SK-MEL-5 (cell line): ENCODE data around the gene MYOG. TPM values are rescaled to one million over a fixed set of nuclear protein-coding genes. Genes with fewer than 3 reads are reported as not detected.

Source experiments
- DNase-seq: peaks from one replicate; pipeline ENCODE4 v3.0.0-alpha.2; 2016; ENCODE audit warnings: low read depth, low spot score
- in situ Hi-C: cut with HindIII; loops from 2 replicates; pipeline ENCODE4 v1.10.0; 2016; ENCODE audit warnings: low sequenced_read_pairs, high pct_unique_total_duplicates, low pct_unique_long_range_greater_than_20kb
- polyA plus RNA-seq, 2 experiments: library from polyadenylated mRNA; depleted of rRNA; stranded (reverse); fragments of >200 nt; gene quantifications; 2 replicates each; pipeline ENCODE4 v1.2.3, GENCODE V29; 2015
- total RNA-seq: library from RNA; depleted of rRNA; stranded (reverse); fragments of >200 nt; shearing (Covaris generic); gene quantifications from 2 replicates; pipeline ENCODE4 v1.2.3, GENCODE V29; 2014; rRNA removed

Gene MYOG
- not detected in 2 replicates for total RNA-seq
- not detected in 2 replicates for polyA plus RNA-seq (2015; cell fraction: cytosol; rRNA removed)
- not detected in 2 replicates for polyA plus RNA-seq (2015; cell fraction: nucleus; rRNA removed)

DNA sequence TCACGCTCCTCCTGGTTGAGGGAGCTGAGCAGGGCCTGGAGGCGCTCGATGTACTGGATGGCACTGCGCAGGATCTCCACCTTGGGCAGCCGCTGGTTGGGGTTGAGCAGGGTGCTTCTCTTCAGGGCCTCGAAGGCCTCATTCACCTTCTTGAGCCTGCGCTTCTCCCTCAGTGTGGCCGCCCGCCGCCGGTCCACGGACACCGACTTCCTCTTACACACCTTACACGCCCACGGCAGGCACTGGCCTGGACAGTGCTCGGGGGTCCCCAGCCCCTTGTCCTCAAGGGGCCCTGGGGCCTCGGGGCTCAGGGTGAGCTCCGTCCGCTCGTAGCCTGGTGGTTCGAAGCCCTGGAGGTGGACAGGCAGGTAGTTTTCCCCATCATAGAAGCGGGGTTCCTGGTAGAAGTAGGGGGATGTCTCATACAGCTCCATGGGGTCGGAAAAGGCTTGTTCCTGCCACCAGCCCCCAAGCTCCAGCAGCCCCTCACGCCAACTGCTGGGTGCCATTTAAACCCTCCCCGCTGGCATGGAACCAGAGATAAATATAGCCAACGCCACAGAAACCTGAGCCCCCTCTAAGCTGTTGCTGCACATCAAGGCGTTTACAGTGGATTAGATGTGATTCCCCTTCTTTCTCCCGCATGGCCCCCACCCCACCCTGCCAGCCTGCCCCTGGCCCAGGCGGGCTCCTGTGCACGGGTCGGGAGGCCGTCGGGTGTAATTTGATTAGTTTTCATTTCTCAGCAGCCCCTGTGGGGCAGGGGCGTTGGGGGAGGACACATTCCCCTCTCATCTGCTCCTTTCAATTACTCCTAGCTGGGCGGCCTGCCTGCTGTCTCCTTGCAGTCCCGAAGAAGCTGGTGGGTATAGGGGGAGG is at the start of gene MYOG:
Gene MYOG, minus strand, starts transcription at position 485 of the 879 bp plus-strand sequence. Its CDS starts 51 bp downstream, at position 434.
- in situ Hi-C loops: no loop called here
- no peak for DNase-seq

DNA sequence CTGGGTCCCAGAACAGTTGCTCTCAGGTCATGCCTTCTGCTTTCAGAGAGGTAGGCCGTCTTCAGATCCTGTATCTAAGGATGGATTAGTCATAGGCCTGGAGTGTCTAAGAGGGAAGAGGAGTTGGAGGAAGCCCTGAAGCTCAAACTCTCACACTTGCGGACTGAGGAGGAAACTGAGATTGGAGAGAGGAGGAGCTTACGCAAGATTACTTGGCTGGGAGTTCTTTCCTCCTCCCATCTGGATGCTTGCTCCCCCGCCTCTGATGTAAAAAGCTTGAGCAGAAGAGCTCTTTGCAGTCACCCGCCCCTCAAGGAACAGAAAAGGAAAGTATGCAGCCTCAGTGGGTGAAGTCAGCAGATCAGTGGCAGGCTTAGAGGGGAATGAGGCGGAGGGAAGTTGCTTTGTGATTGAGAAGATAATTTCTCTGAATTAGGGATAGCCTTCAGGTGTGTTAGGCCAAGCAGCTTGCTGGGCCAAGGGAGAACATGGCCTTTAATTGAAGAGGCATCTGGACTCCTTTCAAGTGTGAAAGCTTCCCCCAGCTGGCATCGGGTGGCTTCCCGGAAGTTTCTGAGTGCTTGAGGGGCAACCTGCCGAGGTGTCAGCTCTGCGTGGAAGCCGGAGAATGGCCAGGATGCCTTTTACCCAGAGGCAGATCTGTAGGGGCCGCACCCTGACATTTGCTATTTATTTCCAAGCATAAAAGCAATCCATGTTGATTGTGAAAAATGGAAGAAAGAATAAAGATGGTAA is 48.3 kb upstream of the MYOG start:
- in situ Hi-C loops: no loop called here
- no peak for DNase-seq

DNA sequence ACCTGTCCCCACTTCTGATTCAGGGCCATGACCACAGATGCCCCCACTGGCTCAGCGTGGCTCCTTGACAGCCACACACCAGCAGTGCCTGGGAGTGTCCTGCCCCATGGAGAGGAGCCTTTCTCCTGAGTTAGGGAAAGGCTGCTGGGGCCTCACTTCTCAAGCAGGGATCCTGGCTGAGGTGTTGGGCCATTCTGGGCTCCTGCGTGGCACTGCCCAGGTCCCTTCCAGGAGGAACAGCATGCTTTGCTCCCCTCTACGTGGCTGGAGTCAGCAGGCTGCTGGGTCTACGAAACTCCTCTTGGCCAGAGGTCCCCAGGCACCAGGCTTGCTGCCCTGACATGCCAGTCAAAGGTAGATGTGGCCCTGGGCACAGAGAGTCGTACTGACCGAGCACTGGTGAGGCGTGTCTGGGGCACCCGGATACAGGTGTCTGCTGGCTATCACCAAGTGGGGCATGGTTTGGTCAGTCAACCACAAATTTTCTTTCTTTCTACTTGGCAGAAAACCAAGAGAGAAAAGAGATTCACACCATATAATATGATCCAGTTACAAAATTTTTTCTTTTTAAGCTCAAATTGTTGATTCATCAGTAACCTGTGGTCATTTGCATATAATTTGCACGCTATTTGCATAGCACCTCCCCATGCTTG is 45.9 kb upstream of the MYOG start:
- no peak for DNase-seq
- in situ Hi-C loops: no loop called here

GRCh38 chr1:203130358-203130985 is 44.7 kb upstream of the MYOG start:
- no peak for DNase-seq
- in situ Hi-C loops: no loop called here

DNA sequence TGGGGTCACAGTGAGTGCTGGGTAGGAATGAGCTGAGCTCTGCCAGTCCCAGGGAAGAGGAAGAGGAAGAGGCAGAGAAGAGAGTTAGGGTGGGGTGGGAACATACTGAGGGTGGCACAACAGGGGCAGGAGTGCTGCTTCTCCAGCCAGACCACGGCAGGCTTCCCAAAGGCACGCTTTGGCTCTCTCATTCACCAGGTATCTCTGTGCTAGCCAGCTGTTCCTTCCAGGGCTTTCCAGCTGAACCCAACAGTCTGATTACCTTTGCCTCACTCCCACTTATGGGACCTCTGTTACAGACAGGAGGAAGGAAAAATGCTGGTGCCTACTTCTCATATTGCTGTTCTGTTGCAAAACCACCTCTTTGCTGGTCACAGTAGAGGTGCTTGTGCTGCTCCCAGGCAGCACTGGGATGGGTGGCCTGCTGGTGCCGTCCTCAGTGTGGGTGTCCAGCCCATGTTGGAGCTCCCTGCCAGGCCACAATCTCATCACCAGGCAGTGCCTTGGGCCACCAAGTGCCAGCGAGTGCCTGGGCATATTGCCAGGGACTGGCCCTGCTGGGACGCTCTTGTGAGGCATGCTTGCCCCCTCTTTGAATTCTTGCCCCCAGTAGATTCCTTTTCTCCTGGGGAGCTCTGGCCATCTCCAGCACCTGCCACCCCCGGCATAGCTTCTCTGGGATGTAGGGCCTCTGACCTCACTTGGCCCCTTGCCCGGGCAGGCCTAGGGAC is 43.9 kb upstream of the MYOG start:
- in situ Hi-C loops: no loop called here
- DNase-seq: no peak

DNA sequence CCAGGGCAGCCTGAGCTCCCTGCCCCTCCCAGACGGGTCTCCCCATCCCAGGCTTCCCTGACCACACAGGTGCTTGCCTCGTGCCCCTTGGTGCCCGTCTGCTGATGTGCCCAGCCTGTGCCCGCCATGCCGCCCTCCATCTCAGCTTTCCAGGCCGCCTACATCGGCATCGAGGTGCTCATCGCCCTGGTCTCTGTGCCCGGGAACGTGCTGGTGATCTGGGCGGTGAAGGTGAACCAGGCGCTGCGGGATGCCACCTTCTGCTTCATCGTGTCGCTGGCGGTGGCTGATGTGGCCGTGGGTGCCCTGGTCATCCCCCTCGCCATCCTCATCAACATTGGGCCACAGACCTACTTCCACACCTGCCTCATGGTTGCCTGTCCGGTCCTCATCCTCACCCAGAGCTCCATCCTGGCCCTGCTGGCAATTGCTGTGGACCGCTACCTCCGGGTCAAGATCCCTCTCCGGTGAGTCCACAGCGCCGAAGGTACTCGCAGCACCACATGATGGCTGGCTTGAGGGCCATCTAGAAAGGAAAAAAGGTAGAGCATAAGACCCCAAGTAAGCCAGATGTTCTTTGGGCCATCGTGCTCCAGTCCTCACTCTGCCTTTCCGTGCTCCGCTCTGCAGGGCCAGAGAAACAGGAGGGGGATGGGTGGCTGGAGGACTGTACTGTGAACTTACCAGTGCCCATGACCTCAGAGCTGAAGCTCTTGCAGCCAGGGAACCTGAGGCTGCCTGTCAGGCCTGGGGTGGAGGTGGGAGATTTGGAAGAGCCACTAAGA is 43.1 kb upstream of the MYOG start:
- no peak for DNase-seq
- in situ Hi-C loops: no loop called here

DNA sequence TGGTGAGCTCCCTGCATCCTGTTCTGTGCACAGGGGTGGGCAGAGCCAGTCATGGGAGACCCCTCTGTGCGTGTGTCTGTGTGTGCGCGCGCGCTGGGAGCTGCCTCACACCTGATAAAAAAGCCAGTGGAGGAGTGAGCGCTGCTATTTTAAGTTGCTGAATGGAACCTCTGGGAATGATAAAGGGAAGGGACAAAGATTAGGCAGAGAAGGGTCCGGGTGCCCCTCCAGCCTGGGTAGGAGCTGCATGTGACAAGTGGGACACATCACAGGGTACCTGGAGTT is 42.6 kb upstream of the MYOG start:
- no peak for DNase-seq
- in situ Hi-C loops: no loop called here

GRCh38 chr1:203127666-203128430 is 42.0 kb upstream of the MYOG start, which contains the start of gene ADORA1:
TSS of gene ADORA1 (plus strand) at chr1:203127726. CDS start at chr1:203128842, 1,116 bp downstream.
- in situ Hi-C loops: no loop called here
- peak; percentile 28 for DNase-seq

GRCh38 chr1:203126866-203127665 is 41.3 kb upstream of the MYOG start:
- DNase-seq: no peak
- in situ Hi-C loops: no loop called here

GRCh38 chr1:203126151-203126865 is 40.5 kb upstream of the MYOG start:
- peak; percentile 40 for DNase-seq
- in situ Hi-C loops: no loop called here

GRCh38 chr1:203124546-203125317 is 38.9 kb upstream of the MYOG start:
- DNase-seq: no peak
- in situ Hi-C loops: no loop called here

DNA sequence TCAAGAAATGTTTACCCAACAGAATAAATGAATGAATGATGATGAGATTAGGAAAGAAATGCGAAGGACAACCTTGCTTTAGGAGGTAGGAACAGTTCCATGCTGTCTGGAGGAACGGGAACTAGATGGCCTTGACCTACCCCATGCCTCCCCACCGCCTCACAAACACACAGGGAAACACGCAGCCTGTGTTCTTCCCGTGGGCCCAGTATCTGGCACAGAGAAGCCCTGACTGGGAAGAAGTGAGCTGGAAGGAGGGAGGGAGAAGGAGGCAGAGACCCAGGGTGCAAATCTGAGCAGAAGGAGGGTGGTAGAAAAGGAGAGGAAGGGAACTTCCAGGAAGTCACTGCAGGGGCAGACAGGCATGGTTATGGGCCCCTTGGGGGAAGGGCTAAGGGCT is 38.2 kb upstream of the MYOG start:
- in situ Hi-C loops: no loop called here

GRCh38 chr1:203122159-203122558 is 36.3 kb upstream of the MYOG start:
- in situ Hi-C loops: no loop called here
- no peak for DNase-seq

More for the DNA sequence above, 38.2 kb upstream of the MYOG start:
- no peak for DNase-seq
